Measurements from ENCODE around the gene ACKR3.

The ACKR3 gene

GRCh38 chr2:236587861-236588815 lies 18.5 kb downstream of the ACKR3 start:
- DNase-seq (ENCODE audit: low spot score) = no peak

- DNase-seq (ENCODE audit: low spot score) = no peak
Observed at GRCh38 chr2:236588932-236589592, 19.4 kb downstream of the ACKR3 start.

GRCh38 chr2:236590846-236591245 lies 21.2 kb downstream of the ACKR3 start:
- no peak for DNase-seq (ENCODE audit: low spot score)

GRCh38 chr2:236592821-236593220 lies 23.2 kb downstream of the ACKR3 start:
- no peak for DNase-seq (ENCODE audit: low spot score)

- DNase-seq (ENCODE audit: low spot score) = no peak
Observed at GRCh38 chr2:236593531-236593930, 23.9 kb downstream of the ACKR3 start.

- DNase-seq (ENCODE audit: low spot score) = no peak
Observed at GRCh38 chr2:236593956-236594355, 24.3 kb downstream of the ACKR3 start.

- no peak for DNase-seq (ENCODE audit: low spot score)
Observed at GRCh38 chr2:236597629-236598028, 28.0 kb downstream of the ACKR3 start.

- no peak for DNase-seq (ENCODE audit: low spot score)
Observed at GRCh38 chr2:236599059-236599458, 29.4 kb downstream of the ACKR3 start.

GRCh38 chr2:236600158-236600557 lies 30.5 kb downstream of the ACKR3 start:
- DNase-seq (ENCODE audit: low spot score) = no peak

GRCh38 chr2:236600892-236601291 lies 31.3 kb downstream of the ACKR3 start:
- no peak for DNase-seq (ENCODE audit: low spot score)

- DNase-seq (ENCODE audit: low spot score) = no peak
Observed at GRCh38 chr2:236601316-236602202, 31.9 kb downstream of the ACKR3 start.

- DNase-seq (ENCODE audit: low spot score) = no peak
Observed at GRCh38 chr2:236602678-236603077, 33.1 kb downstream of the ACKR3 start.

GRCh38 chr2:236603361-236604015 lies 33.9 kb downstream of the ACKR3 start:
- DNase-seq (ENCODE audit: low spot score) = no peak

- no peak for DNase-seq (ENCODE audit: low spot score)
Observed at GRCh38 chr2:236604575-236605344, 35.1 kb downstream of the ACKR3 start.

GRCh38 chr2:236605345-236605734 lies 35.7 kb downstream of the ACKR3 start:
- DNase-seq (ENCODE audit: low spot score) = no peak

GRCh38 chr2:236606023-236606422 lies 36.4 kb downstream of the ACKR3 start:
- DNase-seq (ENCODE audit: low spot score) = no peak

GRCh38 chr2:236607471-236608187 lies 38.0 kb downstream of the ACKR3 start:
- DNase-seq (ENCODE audit: low spot score) = peak; percentile 24

GRCh38 chr2:236608188-236608525 lies 38.5 kb downstream of the ACKR3 start:
- DNase-seq (ENCODE audit: low spot score) = peak; percentile 65

GRCh38 chr2:236608710-236609109 lies 39.1 kb downstream of the ACKR3 start:
- peak; percentile 45 for DNase-seq (ENCODE audit: low spot score)

Data from GM03348 (cell line).